Liver (tissue), 9 donors: ENCODE measurements around the gene ZC3HAV1. TPM values are rescaled to one million over a fixed set of nuclear protein-coding genes. Genes with fewer than 3 reads are reported as not detected.
"Not testable (repeated sequence)": the region's sequence is repeated elsewhere in the genome, so short reads cannot be mapped to it uniquely, and the experiment has no call there.

ENCODE experiments used
- DNase-seq: peaks from one replicate; pipeline ENCODE4 v3.0.0-alpha.2; 2017; ENCODE audit warnings: low spot score
- H3K27ac ChIP-seq, 2 donors: one replicate each; pipeline ENCODE4 v1.7.0; 2013; ENCODE audit warnings: inconsistent platforms in 2 of 2, low read length in 2 of 2, control low read depth in 1 of 2, low read depth in 1 of 2, mild to moderate bottlenecking in 1 of 2
- H3K27me3 ChIP-seq, 4 donors: one replicate each; pipeline versions ENCODE4 v1.6.1 to v1.7.0; 2013; ENCODE audit warnings: low read length in 3 of 4, inconsistent platforms in 1 of 4, mild to moderate bottlenecking in 1 of 4, moderate library complexity in 1 of 4; ENCODE audit not compliant: control insufficient read depth in 4 of 4, insufficient read depth in 4 of 4
- H3K36me3 ChIP-seq, 4 donors: one replicate each; pipeline versions ENCODE4 v1.6.1 to v1.7.0; 2013; ENCODE audit warnings: low read length in 3 of 4, mild to moderate bottlenecking in 3 of 4, low read depth in 1 of 4, moderate library complexity in 1 of 4; ENCODE audit not compliant: control insufficient read depth in 4 of 4, insufficient read depth in 3 of 4
- H3K4me1 ChIP-seq, 4 donors: one replicate each; pipeline versions ENCODE4 v1.6.1 to v1.7.0; 2013; ENCODE audit warnings: low read length in 3 of 4, mild to moderate bottlenecking in 3 of 4, moderate library complexity in 1 of 4; ENCODE audit not compliant: control insufficient read depth in 4 of 4, insufficient read depth in 4 of 4
- H3K4me3 ChIP-seq, 3 donors: one replicate each; pipeline versions ENCODE4 v1.6.1 to v1.7.0; 2013; ENCODE audit warnings: low read length in 3 of 3, control low read depth in 1 of 3, low read depth in 1 of 3, mild to moderate bottlenecking in 1 of 3
- H3K9ac ChIP-seq, 2 donors: one replicate each; pipeline ENCODE4 v1.7.0; 2013; ENCODE audit warnings: low read length in 2 of 2, mild to moderate bottlenecking in 2 of 2, moderate library complexity in 2 of 2, control low read depth in 1 of 2, low read depth in 1 of 2
- H3K9me3 ChIP-seq, 4 donors: one replicate each; pipeline versions ENCODE4 v1.6.1 to v1.7.0; 2013; ENCODE audit warnings: low read length in 3 of 4; ENCODE audit not compliant: control insufficient read depth in 4 of 4
- ATF3 ChIP-seq: IDR thresholded peaks from 2 replicates; pipeline ENCODE4 v1.6.1; 2016; ENCODE audit warnings: antibody characterized with exemption
- CTCF ChIP-seq: fragments of 150-350 bp; IDR thresholded peaks from 2 replicates; pipeline ENCODE4 v1.5.1; 2017; ENCODE audit warnings: improper control_type of control experiment, low read depth, low read length; ENCODE audit not compliant: missing input control
- EGR1 ChIP-seq, 2 donors: IDR thresholded peaks; 2 replicates each; pipeline ENCODE4 v1.6.1; 2016 to 2018; ENCODE audit warnings: antibody characterized with exemption in 2 of 2, low read depth in 2 of 2
- FOXA1 ChIP-seq: IDR thresholded peaks from 2 replicates; pipeline ENCODE4 v1.6.1; 2016; ENCODE audit warnings: antibody characterized with exemption
- FOXA2 ChIP-seq: IDR thresholded peaks from 2 replicates; pipeline ENCODE4 v1.6.1; 2016; ENCODE audit warnings: antibody characterized with exemption
- GABPA ChIP-seq, 2 donors: IDR thresholded peaks in 1 of 2; conservative IDR thresholded peaks in 1 of 2; 2 replicates each; pipeline ENCODE4 v1.6.1; 2016; ENCODE audit warnings: antibody characterized with exemption in 2 of 2, mild to moderate bottlenecking in 1 of 2, moderate library complexity in 1 of 2
- HNF4A ChIP-seq, 2 donors: conservative IDR thresholded peaks; 2 replicates each; pipeline ENCODE4 v1.6.1; 2016; ENCODE audit warnings: antibody characterized with exemption in 2 of 2, mild to moderate bottlenecking in 2 of 2
- HNF4G ChIP-seq: IDR thresholded peaks from 2 replicates; pipeline ENCODE4 v1.6.1; 2016; ENCODE audit warnings: antibody characterized with exemption
- JUND ChIP-seq, 2 donors: IDR thresholded peaks; 2 replicates each; pipeline ENCODE4 v1.6.1; 2016; ENCODE audit warnings: antibody characterized with exemption in 2 of 2
- MAX ChIP-seq: IDR thresholded peaks from 2 replicates; pipeline ENCODE4 v1.6.1; 2016; ENCODE audit warnings: antibody characterized with exemption
- NR2F2 ChIP-seq: IDR thresholded peaks from 2 replicates; pipeline ENCODE4 v1.6.1; 2016; ENCODE audit warnings: antibody characterized with exemption
- RAD21 ChIP-seq, 2 donors: IDR thresholded peaks; 2 replicates each; pipeline ENCODE4 v1.6.1; 2016; ENCODE audit warnings: antibody characterized with exemption in 2 of 2, mild to moderate bottlenecking in 2 of 2
- REST ChIP-seq: IDR thresholded peaks from 2 replicates; pipeline ENCODE4 v1.6.1; 2016; ENCODE audit warnings: antibody characterized with exemption, mild to moderate bottlenecking
- RXRA ChIP-seq, 2 donors: IDR thresholded peaks; 2 replicates each; pipeline ENCODE4 v1.6.1; 2017 to 2018; ENCODE audit warnings: antibody characterized with exemption in 2 of 2, mild to moderate bottlenecking in 1 of 2
- SP1 ChIP-seq: IDR thresholded peaks from 2 replicates; pipeline ENCODE4 v1.6.1; 2018; ENCODE audit warnings: antibody characterized with exemption, mild to moderate bottlenecking
- TAF1 ChIP-seq: conservative IDR thresholded peaks from 2 replicates; pipeline ENCODE4 v1.6.1; 2016; ENCODE audit warnings: antibody characterized with exemption, mild to moderate bottlenecking
- YY1 ChIP-seq: IDR thresholded peaks from 2 replicates; pipeline ENCODE4 v1.6.1; 2016; ENCODE audit warnings: antibody characterized with exemption, mild to moderate bottlenecking
- ZBTB33 ChIP-seq: IDR thresholded peaks from 2 replicates; pipeline ENCODE4 v1.6.1; 2016; ENCODE audit warnings: antibody characterized with exemption
- WGBS: extraction: QIAGEN DNeasy Blood & Tissue Kit; methylation state at CpG from one replicate; pipeline ENCODE4 v1.1.7; 2013; 5-methylcytosine and 5-hydroxymethylcytosine counted together
- polyA plus RNA-seq, 2 donors: library from polyadenylated mRNA; stranded (reverse) in 1 of 2; unstranded in 1 of 2; fragments of 200-250 nt in 1 of 2; fragments of >200 nt in 1 of 2; fragmentation: Nextera tagmentation in 1 of 2; extraction: Ambion mirVana in 1 of 2; gene quantifications; one replicate each; pipeline versions ENCODE4 v1.2.1 to v1.2.3, GENCODE V29; 2013 to 2015
- total RNA-seq, 2 donors: library from RNA; depleted of rRNA; stranded (reverse); fragments of >200 nt; gene quantifications; one replicate each; pipeline ENCODE4 v1.2.3, GENCODE V29; 2014
- donor health status: healthy.
- donor health status: healthy.
- donor health status: healthy.
- donor health status: healthy.
- donor health status: healthy.

ZC3HAV1 gene
- total and polyA plus RNA-seq, 4 donors: 6.6 to 40.5 (median 16.5) TPM

- Histone ChIP-seq H3K27ac (no peak overlapping the region), H3K4me3 (no peak overlapping the region), H3K4me1 (no peaks in the 10 kb centered on the region), H3K27me3 (peaks cover 0 to 4% (median 0%) of the 10 kb centered on the region in 4 donors), H3K9me3 (no peaks in the 10 kb centered on the region), H3K9ac (no peak overlapping the region), H3K36me3 (no peaks in the 10 kb centered on the region)
- WGBS: 81% methylated on average over 4 of the region's 4 CpGs
- TF ChIP-seq RAD21 (IDR thresholded peaks at IDR 0.05) (peak; percentile 36 to 55), REST (no peak)
- DNase-seq: no peak
Observed at GRCh38 chr7:139127648-139128047, 18.1 kb upstream of the ZC3HAV1 start.

- Histone ChIP-seq H3K9ac (no peak overlapping the region), H3K36me3 (no peaks in the 10 kb centered on the region), H3K9me3 (no peaks in the 10 kb centered on the region), H3K4me3 (no peak overlapping the region), H3K27me3 (peaks cover 0 to 4% (median 0%) of the 10 kb centered on the region in 4 donors), H3K4me1 (no peaks in the 10 kb centered on the region), H3K27ac (no peak overlapping the region)
- no peak for DNase-seq
- 72% methylated on average over 7 of the region's 7 CpGs for WGBS
- TF ChIP-seq YY1: no peak
- TF ChIP-seq HNF4G: no peak
- no peak for TF ChIP-seq HNF4A (conservative IDR thresholded peaks at IDR 0.05)
- no peak for TF ChIP-seq NR2F2
- no peak for TF ChIP-seq SP1
- TF ChIP-seq FOXA2: no peak
- no peak for TF ChIP-seq TAF1
- TF ChIP-seq JUND (IDR thresholded peaks at IDR 0.05): no peak
- TF ChIP-seq MAX: no peak
- no peak for TF ChIP-seq RAD21 (IDR thresholded peaks at IDR 0.05)
- no peak for TF ChIP-seq GABPA (IDR thresholded peaks at IDR 0.05 in 1 of 2, conservative IDR thresholded peaks at IDR 0.05 in 1 of 2)
- TF ChIP-seq ATF3: no peak
- no peak for TF ChIP-seq EGR1 (IDR thresholded peaks at IDR 0.05; ENCODE audit: low read depth in 2 of 2)
- TF ChIP-seq FOXA1: no peak
- TF ChIP-seq RXRA (IDR thresholded peaks at IDR 0.05): no peak
- no peak for TF ChIP-seq CTCF
- no peak for TF ChIP-seq REST
- TF ChIP-seq ZBTB33: no peak
Observed at GRCh38 chr7:139125657-139126056, 16.1 kb upstream of the ZC3HAV1 start.

GRCh38 chr7:139124995-139125394 lies 15.5 kb upstream of the ZC3HAV1 start:
- H3K36me3 ChIP-seq, DNase-seq, H3K27me3 ChIP-seq, H3K9me3 ChIP-seq, H3K27ac ChIP-seq, H3K4me3 ChIP-seq, H3K9ac ChIP-seq, H3K4me1 ChIP-seq: not testable (repeated sequence)
- WGBS: 73% methylated on average over 3 of the region's 3 CpGs
